ENCODE results near the gene GRID1. TPM values are rescaled to one million over a fixed set of nuclear protein-coding genes. Genes with fewer than 3 reads are reported as not detected.

Gene GRID1
- polyA plus RNA-seq, 1 donor (not counting 4 experiments of a cell fraction or from before 2014, with no cell fraction given), result 0.01 TPM

GRCh38 chr10:85609509-85609908, 757.1 kb downstream of the GRID1 start:
- no peak for TF ChIP-seq EZH2 (IDR thresholded peaks at IDR 0.05; ENCODE audit: low read length)
- TF ChIP-seq CTCF (optimal IDR thresholded peaks at IDR 0.05 in 1 of 3, IDR thresholded peaks at IDR 0.05 in 1 of 3, conservative IDR thresholded peaks at IDR 0.05 in 1 of 3; ENCODE audit: extremely low read depth in 1 of 3, insufficient read depth in 2 of 3, low read length in 3 of 3), result no peak
- dilution Hi-C loops (cut with MboI; ENCODE audit: extremely low pct_ligation_motif_present, low sequenced_read_pairs), result no loop called here
- Histone ChIP-seq H3K27ac (ENCODE audit: control insufficient read depth, insufficient read depth, low read length) (no peak overlapping the region), H4K20me1 (ENCODE audit: control insufficient read depth, extremely low read depth, insufficient read depth, low read length) (no peaks in the 10 kb centered on the region), H2AFZ (ENCODE audit: control insufficient read depth, low read length) (no peak overlapping the region), H3K4me2 (ENCODE audit: control insufficient read depth, extremely low read depth, insufficient read depth, low read depth, low read length) (no peak overlapping the region), H3K79me2 (ENCODE audit: control insufficient read depth, insufficient read depth, low read length) (no peaks in the 10 kb centered on the region), H3K4me1 (ENCODE audit: control insufficient read depth, extremely low read depth, insufficient read depth, low read length) (no peaks in the 10 kb centered on the region), H3K36me3 (ENCODE audit: control insufficient read depth in 2 of 2, extremely low read depth in 1 of 2, insufficient read depth in 2 of 2, low read length in 2 of 2) (no peaks in the 10 kb centered on the region), H3K4me3 (ENCODE audit: control insufficient read depth in 2 of 3, extremely low read depth in 1 of 3, insufficient read depth in 2 of 3, low read depth in 1 of 3, low read length in 3 of 3) (no peak overlapping the region), H3K9me3 (ENCODE audit: control insufficient read depth, low read depth, low read length) (no peaks in the 10 kb centered on the region), H3K27me3 (ENCODE audit: control insufficient read depth, extremely low read depth, insufficient read depth, low read length) (no peaks in the 10 kb centered on the region), H3K9me1 (ENCODE audit: control insufficient read depth, extremely low read depth, insufficient read depth, low read length) (no peaks in the 10 kb centered on the region), H3K9ac (ENCODE audit: control insufficient read depth, extremely low read depth, insufficient read depth, low read length) (no peak overlapping the region)
- FAIRE-seq (no peak), DNase-seq (ENCODE audit: low read depth, low spot score) (no peak)

- Histone ChIP-seq H3K4me1 (ENCODE audit: control insufficient read depth, extremely low read depth, insufficient read depth, low read length) (no peaks in the 10 kb centered on the region), H4K20me1 (ENCODE audit: control insufficient read depth, extremely low read depth, insufficient read depth, low read length) (no peaks in the 10 kb centered on the region), H3K9me3 (ENCODE audit: control insufficient read depth, low read depth, low read length) (no peaks in the 10 kb centered on the region), H3K36me3 (ENCODE audit: control insufficient read depth in 2 of 2, extremely low read depth in 1 of 2, insufficient read depth in 2 of 2, low read length in 2 of 2) (no peaks in the 10 kb centered on the region), H3K4me2 (ENCODE audit: control insufficient read depth, extremely low read depth, insufficient read depth, low read depth, low read length) (no peak overlapping the region), H3K9ac (ENCODE audit: control insufficient read depth, extremely low read depth, insufficient read depth, low read length) (no peak overlapping the region), H3K4me3 (ENCODE audit: control insufficient read depth in 2 of 3, extremely low read depth in 1 of 3, insufficient read depth in 2 of 3, low read depth in 1 of 3, low read length in 3 of 3) (no peak overlapping the region), H2AFZ (ENCODE audit: control insufficient read depth, low read length) (no peak overlapping the region), H3K9me1 (ENCODE audit: control insufficient read depth, extremely low read depth, insufficient read depth, low read length) (no peaks in the 10 kb centered on the region), H3K27ac (ENCODE audit: control insufficient read depth, insufficient read depth, low read length) (no peak overlapping the region), H3K79me2 (ENCODE audit: control insufficient read depth, insufficient read depth, low read length) (no peaks in the 10 kb centered on the region), H3K27me3 (ENCODE audit: control insufficient read depth, extremely low read depth, insufficient read depth, low read length) (no peaks in the 10 kb centered on the region)
- TF ChIP-seq CTCF (optimal IDR thresholded peaks at IDR 0.05 in 1 of 3, IDR thresholded peaks at IDR 0.05 in 1 of 3, conservative IDR thresholded peaks at IDR 0.05 in 1 of 3; ENCODE audit: extremely low read depth in 1 of 3, insufficient read depth in 2 of 3, low read length in 3 of 3) (no peak), EZH2 (IDR thresholded peaks at IDR 0.05; ENCODE audit: low read length) (no peak)
- dilution Hi-C loops (cut with MboI; ENCODE audit: extremely low pct_ligation_motif_present, low sequenced_read_pairs), result no loop called here
- DNase-seq (ENCODE audit: low read depth, low spot score) (no peak), FAIRE-seq (no peak)
These were observed 757.9 kb downstream of the GRID1 start for GRCh38 chr10:85608706-85609105.
